HG03565 (cell line): ENCODE data around the gene RTP5.

Experiments
- ATAC-seq: cut with Tn5 transposase; IDR thresholded peaks from one replicate; pipeline ENCODE4 v1.9.1; 2021; ENCODE audit warnings: mild to moderate bottlenecking, moderate library complexity; ENCODE audit not compliant: unreplicated experiment

The RTP5 gene

DNA sequence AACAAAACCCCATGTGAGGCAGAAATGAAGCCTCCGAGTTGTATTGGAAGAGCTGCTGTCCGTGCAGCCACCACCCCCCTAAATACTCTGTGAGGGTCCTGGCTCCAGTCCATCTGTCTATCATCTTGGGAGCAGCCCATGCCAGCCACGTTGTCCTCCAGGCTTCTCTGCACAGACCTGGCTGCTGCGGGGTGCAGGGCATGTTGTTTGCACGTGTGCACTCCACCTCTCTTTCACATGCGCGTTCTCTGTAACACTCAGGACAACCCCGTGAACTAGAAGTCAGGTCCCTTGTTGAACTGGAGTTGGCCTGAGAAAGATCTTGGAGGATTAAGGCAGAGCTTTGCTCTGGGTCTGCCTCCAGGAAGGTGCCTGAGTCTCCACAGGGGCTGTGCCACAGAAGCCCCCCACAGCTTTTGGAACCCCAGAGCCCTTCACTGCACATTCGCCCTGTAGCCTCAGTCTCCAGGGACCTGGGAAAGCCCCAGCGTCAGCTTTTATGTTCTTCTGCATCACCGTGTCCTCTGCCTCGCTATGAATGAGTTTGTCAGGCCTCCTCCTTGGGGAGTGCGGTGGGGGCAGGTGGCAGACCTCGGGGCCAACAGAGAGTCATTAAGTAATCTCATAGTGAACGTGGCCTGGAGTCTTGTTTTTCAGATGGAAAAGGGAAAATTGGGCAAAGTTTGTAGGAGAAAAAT is 16.6 kb downstream of the RTP5 start:
- ATAC-seq: no peak

GRCh38 chr2:241886840-241887447 is 17.4 kb downstream of the RTP5 start:
- ATAC-seq: no peak

- ATAC-seq: no peak
Observed at GRCh38 chr2:241887806-241888522, 18.4 kb downstream of the RTP5 start.

- ATAC-seq: no peak
Observed at GRCh38 chr2:241888641-241889040, 19.1 kb downstream of the RTP5 start.

DNA sequence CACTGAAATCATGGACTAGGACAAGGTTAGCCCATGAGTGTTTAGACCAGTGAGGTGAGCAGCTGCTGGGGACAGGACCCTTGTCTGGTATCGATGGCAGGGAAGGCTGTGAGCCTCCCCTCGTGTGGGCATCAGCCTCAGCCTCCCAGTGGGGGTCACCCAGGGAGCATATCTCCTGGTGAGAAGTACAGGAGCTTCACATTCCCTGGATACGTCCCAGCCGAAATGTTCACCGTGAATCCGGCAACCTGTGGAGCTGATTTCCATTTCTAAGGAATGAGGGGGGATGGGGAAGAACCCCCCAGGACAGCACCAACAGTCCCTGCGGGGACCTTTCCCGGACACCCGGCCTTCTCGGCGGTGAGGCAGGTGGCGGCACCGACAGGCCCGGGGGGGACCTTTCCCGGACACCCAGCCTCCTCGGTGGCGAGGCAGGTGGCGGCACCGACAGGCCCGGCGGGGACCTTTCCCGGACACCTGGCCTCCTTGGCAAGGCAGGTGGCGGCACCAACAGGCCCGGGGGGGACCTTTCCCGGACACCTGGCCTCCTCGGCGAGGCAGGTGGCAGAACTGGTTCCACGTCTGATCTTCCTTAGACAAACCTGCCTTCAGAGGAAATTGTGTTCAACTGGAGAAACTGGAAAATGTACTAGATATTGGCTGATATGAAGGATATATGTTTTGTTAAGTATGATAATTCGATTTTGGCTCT is 21.2 kb downstream of the RTP5 start:
- no peak for ATAC-seq

DNA sequence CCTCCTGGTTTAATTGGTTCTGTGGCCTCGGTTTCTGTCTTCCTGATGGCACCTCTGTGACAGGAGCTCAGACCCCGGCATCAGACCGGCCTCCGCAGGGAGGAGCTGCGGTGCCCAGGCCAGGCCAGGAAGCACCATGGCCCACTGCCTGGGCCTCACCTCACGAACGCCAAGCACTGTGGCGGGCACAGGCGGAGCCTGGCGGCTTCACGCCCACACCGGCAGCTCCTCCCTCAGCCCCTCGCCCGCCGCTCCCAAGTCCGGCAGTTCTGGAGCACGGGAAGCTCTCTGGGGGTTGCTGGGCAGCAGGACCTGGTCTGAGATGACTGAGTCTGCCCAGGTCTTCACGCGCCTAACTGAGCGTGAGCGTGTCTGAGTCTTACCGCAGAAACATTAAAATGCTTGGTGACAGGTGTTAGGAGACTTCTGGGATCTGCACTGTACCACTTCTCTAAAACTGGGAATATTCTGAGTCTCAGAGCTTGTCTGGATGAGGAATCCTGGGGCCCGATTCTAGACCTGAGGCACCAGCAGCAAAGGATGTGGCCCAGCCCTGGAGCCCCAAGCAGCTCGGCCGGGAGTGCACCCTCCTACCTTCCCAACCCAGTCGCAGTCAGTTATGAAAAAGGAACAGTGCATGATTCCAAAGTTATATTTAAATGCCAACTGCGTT is 21.9 kb downstream of the RTP5 start:
- ATAC-seq: no peak

DNA sequence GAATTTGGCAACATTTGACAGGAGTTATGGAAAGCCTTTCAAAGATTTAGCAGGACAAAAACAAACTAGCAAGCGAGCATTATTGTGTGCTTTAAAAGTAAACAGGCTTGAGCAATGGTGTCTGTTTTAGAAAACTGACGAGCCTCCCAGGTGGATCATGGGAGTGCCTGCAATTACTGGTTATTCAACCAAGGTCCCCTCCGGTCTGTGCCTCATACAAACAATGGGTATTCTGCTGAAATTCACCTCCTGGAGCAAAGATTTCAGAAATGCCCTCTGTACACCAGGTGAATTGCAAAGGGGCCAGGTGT is 22.4 kb downstream of the RTP5 start:
- ATAC-seq: no peak

GRCh38 chr2:241892299-241893137 is 23.0 kb downstream of the RTP5 start:
- no peak for ATAC-seq

DNA sequence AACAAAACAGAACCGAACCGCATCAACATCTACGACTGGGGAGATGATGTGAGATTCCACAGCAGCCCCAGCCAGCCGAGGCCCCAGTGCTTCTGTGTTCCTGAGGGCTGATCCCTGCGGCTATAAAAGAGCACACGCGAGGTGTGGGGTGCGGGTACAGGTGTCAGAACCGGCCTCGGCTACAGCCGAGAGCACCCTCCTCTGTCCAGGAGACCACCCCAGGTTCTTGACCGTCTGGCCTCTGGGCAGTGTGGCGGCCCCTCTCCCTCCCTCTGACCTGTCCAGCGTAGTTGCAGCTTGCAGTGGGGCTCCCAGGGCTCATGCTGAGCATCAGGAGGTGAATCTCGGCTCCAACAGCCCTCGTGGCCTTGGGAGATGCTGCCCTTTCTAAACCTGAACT is 23.7 kb downstream of the RTP5 start:
- no peak for ATAC-seq

DNA sequence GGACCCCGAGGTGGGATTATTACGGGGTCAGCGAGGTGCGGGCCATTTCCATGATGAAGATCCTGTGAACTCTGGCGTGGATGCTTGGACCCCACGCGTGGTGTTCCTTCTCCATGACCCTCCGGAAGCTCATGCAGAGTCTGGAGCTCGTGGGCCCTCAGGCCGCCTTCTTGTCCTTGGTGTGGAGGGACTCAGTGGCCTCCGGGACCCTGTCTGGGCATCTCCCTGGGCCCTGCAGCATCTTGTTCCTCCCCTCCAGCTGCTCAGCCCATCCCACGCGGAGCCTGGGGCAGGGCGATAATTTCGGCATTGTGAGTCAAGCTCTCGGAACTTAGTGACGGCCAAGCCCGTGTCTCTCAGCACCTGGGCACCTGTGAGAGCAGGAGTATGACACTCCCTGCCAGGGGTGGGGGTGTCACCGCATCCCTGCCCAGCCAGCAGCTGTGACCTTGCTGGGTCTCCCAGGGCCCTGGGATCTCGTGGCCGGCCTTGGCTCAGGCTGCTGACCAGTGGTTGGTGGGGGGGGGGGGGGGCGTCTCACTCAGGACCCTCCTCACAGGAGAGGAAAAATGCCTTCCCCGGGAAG is 24.6 kb downstream of the RTP5 start:
- no peak for ATAC-seq

DNA sequence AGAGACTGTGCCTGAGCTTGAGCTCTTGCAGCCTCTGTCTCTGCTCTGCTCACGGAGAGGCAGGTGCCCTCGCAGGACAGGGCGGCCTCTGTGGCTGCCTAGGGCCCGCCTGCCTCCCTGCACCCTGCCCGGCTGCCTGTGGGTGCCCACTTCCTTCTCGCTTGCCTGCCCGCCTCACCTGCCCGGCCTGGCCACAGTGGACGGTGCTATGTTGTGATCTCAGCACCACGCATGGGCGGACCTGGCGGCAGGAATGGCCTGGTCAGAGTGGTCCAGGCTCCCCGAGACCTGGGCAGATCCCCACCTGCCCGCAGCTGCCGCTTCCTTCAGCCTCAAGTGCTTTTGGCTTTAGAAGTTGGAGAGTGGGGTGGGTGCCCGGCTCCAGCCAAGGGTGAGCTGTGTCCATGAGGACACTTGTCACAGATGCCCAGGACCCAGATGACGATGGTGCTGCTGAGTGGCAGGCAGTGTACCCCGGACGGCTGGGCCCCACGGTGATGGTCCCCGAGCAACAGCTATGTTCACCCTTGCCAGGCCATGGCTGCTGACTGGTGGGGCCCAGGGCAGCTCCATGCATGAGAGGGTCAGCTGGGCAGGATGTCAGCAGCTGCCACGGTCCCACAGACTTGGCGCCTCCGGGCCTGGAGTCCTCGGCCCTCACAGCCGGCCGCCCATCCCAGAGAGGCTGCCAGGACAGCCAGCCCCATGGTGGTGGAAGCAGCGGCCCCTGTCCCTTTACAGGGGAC is 25.3 kb downstream of the RTP5 start:
- no peak for ATAC-seq

DNA sequence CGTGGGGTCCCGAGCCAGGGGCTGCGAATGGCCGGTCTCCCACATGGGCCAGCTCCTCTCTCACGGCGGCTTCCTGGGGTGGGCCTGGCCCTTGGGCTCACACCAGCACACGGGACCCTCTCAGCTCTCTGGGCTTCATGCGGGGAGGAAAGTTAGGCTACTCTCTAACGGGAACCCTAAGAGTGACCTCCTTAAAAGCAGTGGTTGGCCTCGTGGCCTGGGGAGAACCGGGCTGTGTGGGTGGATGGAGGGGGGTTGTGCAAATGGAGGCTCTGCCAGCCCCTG is 25.8 kb downstream of the RTP5 start:
- ATAC-seq: no peak

- no peak for ATAC-seq
Observed at GRCh38 chr2:241895712-241896641, 26.4 kb downstream of the RTP5 start.

GRCh38 chr2:241896746-241897201 is 27.2 kb downstream of the RTP5 start:
- ATAC-seq: no peak

DNA sequence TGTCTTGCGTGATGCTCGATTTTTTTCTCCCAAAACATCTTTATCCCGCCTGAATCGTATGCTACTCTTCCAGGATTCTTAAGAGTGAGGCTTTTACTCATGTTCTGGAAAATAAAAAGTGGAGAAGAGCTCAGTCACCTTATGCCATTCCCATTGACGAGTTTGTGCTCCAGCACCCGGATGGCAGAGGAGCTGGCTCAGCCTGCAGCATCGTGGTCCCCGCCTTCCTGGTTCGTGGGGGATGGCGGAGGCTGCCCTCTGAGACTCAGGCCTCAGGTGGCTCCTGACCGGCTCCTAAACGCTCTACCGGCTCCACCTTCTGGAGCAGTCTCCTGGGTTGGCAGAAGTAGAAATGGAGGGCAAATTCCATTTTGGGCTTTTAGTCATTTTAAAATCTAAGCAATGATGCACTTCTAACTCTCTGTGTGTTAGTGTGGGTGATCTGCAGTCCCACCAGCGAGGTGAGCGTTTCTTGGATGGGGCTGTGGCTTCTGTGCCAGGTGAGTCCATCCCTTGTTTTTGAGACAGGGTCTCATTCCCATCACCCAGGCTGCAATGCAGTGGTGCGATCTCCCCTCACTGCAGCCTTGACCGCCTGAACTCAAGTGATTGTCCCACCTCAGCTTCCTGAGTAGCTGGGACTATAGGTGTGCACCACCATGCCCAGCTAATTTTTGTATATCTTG is 27.8 kb downstream of the RTP5 start:
- ATAC-seq: no peak

GRCh38 chr2:241898463-241899270 is 29.1 kb downstream of the RTP5 start:
- no peak for ATAC-seq
